ENCODE data around the gene ATP5F1A. TPM values are rescaled to one million over a fixed set of nuclear protein-coding genes. Genes with fewer than 3 reads are reported as not detected.

The ATP5F1A gene
- 620 and 900 TPM in 2 replicates for total RNA-seq

DNA sequence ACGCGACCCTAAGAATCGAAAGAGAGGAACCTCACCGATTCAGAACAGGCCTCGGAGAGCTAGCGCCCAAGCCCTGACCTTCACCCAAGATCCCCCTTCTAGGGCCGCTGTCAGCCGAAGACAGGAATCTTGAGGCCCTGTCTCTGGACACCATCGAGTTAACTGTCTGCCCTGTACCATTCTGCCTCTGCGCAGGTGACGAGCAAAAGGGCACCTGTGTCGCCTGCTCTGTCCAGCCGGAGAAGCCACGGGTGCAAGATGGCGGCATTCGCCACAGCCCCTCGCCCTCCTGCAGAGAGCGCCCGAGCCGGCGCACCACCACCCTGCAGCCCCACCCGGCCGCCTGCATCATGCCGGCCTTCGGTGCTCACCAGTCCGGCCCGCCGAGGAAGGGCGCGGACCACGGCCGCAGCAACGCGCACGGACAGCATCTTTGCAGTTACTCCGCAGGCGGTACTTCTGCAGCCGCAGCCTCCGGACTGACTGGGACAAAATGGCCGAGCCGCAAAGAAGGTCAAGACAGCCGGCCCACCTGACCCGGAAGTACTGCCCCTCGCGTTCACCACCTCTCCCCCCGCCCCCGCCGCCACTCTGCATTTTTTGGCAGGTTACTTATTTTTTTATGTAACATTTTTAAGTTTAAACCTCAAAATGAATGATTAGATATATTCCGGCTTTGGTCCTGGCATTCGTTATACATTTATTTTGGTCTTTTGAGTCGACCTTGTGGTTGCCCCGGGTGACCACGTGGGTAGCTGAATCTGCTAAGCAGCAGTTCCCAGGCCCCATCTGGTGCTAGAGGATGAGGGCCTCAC, at the start of gene ATP5F1A:
Gene ATP5F1A, minus strand, starts transcription at position 496 of the 815 bp plus-strand sequence. Its CDS starts 65 bp downstream, at position 431.

DNA sequence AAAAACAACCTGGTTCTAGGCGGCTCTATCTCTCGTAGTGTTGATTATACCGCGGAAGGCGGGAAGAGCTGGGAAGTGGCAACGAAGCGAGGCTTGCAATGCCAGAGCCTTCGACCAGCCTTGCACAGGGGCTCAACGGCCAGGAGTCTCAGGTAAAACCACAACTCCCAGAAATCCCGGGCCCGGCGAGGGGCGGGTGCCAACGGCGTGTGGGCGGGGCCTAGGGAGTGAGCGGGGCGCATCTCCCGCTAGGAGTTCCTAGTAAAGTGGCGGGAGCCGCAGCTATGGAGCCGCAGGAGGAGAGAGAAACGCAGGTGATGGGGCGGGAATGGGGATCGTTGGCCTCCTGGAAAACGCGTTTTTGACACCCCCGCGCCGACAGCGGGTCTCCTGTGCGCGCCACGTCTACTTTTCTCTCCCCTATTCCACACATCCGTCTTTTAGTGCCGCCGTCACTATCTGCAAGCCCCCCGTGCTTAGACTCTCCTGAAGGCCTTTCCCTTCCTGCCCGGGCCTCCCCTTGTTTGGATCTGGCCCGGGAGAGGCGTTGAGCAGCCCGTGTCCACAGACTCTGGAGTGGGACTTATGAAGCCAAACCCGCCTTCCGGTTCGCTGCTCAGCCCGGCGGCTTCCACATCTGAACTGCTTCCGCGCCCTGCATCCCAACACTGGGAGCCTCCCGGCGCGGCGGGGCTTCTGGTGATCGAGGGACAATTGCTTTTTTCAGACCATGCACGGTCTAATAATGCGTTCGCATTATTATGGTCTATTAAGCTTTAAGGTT, 6.2 kb upstream of the ATP5F1A start, which contains the start of gene HAUS1:
Gene HAUS1, plus strand, starts transcription at position 258 of the 784 bp plus-strand sequence. Its CDS starts 27 bp downstream, at position 285.

DNA sequence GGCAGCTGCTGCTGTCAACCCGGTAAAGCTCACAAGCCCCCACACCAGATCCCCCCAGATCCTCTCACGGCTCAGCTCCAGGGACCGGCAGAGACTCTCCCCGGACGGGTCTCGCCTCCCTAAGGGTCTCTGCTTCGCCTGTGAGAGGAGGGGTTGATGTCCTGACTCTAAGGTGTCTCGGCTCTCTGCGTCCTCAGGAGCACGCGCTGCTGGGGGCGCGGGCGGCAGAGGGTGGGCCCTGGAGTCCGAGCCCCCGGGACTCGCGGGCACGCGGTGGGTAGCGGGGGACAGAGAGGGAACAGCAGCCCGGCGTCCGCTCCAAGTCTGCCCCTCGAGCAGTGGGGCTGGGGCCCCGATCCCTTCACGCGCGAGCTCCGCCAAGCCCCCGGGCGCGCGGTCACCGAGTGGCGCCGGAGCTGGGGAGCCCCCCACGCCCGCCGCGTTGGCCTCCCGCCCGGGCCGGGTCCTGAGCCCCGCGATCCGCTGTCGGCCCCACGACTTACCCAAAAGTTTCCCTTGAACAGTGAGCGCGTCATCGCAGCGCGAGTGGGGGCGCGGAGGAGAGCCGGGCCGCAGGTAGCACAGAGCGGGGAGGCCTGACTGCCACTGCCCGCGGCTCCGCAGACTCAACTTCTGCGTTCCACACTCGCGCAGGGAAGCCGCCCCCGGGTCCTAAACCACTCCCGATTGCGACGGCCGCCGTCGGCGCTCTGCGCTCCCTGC, 26.3 kb downstream of the ATP5F1A start, which contains the start of gene PSTPIP2:
Gene PSTPIP2, minus strand, starts transcription at position 608 of the 723 bp plus-strand sequence. Its CDS starts 72 bp downstream, at position 536.

Other genes with a start within 250 kb of the ATP5F1A start
- 58.5 and 67.4 TPM in 2 replicates for gene EPG5, start 131.0 kb downstream of the ATP5F1A start, total RNA-seq
- 7.3 and 10.0 TPM in 2 replicates for gene PSTPIP2, start 26.0 kb downstream of the ATP5F1A start, total RNA-seq
- gene HAUS1, start 6.1 kb upstream of the ATP5F1A start, total RNA-seq: 59.8 and 91.6 TPM in 2 replicates

Data from regular cardiac myocyte (primary cell).